ENCODE results near the gene ABCD3. TPM values are rescaled to one million over a fixed set of nuclear protein-coding genes. Genes with fewer than 3 reads are reported as not detected.

The ABCD3 gene
- total and polyA plus RNA-seq, 2 of the 13 experiments (the other 11 are each of a cell fraction or from before 2014, with no cell fraction given) = 27.5 to 166 TPM

DNA sequence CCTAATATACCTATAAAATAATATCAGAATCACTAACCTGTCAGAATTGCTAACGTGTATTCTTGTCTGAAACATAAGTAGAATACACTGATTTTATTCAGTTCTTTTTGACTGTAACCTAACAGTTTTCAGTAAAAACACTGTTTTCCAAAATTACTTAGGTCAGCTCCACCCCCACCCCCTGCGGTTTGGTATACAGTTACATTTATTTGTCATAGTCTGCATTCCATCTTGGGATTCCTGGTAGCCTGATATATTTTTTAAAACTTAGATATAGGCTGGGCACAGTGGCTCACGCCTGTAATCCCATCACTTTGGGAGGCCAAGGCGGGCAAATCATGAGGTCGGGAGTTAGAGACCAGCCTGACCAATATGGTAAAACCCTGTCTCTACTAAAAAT lies 19.8 kb upstream of the ABCD3 start:
- Histone ChIP-seq H3K79me2 (ENCODE audit: insufficient read depth, low read length) (no peaks in the 10 kb centered on the region), H3K4me2 (ENCODE audit: low read depth, low read length) (no peak overlapping the region), H3K4me3 (replicated peaks in 1 of 3; ENCODE audit: insufficient read depth in 1 of 3, low read depth in 2 of 3, low read length in 3 of 3) (no peak overlapping the region), H2AFZ (ENCODE audit: low read length) (no peak overlapping the region), H3K27ac (ENCODE audit: extremely low read length, insufficient read depth, low read length) (no peak overlapping the region), H3K9ac (ENCODE audit: insufficient read depth, low read depth, low read length) (no peak overlapping the region), H3K36me3 (replicated peaks in 1 of 2; ENCODE audit: control insufficient read depth in 1 of 2, insufficient read depth in 2 of 2, low read length in 2 of 2) (no peaks in the 10 kb centered on the region), H3K4me1 (ENCODE audit: insufficient read depth, low read length) (peaks cover 27% of the 10 kb centered on the region), H3K27me3 (ENCODE audit: control insufficient read depth in 1 of 2, insufficient read depth in 2 of 2, low read length in 2 of 2) (no peaks in the 10 kb centered on the region; a peak in 1 of 5 replicates), H4K20me1 (ENCODE audit: insufficient read depth, low read length) (no peaks in the 10 kb centered on the region), H3K9me3 (ENCODE audit: low read length) (no peaks in the 10 kb centered on the region)
- no peak for FAIRE-seq
- TF ChIP-seq EED (CRISPR knock-in tag; IDR thresholded peaks at IDR 0.05) (no peak), ZNF550 (CRISPR knock-in tag; IDR thresholded peaks at IDR 0.05; ENCODE audit: borderline replicate concordance) (no peak), STAG1 (CRISPR knock-in tag; IDR thresholded peaks at IDR 0.05) (no peak), GTF3A (CRISPR knock-in tag; conservative IDR thresholded peaks at IDR 0.05) (no peak)
- TF ChIP-seq, protein P1, sequence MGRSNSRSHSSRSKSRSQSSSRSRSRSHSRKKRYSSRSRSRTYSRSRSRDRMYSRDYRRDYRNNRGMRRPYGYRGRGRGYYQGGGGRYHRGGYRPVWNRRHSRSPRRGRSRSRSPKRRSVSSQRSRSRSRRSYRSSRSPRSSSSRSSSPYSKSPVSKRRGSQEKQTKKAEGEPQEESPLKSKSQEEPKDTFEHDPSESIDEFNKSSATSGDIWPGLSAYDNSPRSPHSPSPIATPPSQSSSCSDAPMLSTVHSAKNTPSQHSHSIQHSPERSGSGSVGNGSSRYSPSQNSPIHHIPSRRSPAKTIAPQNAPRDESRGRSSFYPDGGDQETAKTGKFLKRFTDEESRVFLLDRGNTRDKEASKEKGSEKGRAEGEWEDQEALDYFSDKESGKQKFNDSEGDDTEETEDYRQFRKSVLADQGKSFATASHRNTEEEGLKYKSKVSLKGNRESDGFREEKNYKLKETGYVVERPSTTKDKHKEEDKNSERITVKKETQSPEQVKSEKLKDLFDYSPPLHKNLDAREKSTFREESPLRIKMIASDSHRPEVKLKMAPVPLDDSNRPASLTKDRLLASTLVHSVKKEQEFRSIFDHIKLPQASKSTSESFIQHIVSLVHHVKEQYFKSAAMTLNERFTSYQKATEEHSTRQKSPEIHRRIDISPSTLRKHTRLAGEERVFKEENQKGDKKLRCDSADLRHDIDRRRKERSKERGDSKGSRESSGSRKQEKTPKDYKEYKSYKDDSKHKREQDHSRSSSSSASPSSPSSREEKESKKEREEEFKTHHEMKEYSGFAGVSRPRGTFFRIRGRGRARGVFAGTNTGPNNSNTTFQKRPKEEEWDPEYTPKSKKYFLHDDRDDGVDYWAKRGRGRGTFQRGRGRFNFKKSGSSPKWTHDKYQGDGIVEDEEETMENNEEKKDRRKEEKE (IDR thresholded peaks at IDR 0.05) = no peak
- TF ChIP-seq, protein P2, sequence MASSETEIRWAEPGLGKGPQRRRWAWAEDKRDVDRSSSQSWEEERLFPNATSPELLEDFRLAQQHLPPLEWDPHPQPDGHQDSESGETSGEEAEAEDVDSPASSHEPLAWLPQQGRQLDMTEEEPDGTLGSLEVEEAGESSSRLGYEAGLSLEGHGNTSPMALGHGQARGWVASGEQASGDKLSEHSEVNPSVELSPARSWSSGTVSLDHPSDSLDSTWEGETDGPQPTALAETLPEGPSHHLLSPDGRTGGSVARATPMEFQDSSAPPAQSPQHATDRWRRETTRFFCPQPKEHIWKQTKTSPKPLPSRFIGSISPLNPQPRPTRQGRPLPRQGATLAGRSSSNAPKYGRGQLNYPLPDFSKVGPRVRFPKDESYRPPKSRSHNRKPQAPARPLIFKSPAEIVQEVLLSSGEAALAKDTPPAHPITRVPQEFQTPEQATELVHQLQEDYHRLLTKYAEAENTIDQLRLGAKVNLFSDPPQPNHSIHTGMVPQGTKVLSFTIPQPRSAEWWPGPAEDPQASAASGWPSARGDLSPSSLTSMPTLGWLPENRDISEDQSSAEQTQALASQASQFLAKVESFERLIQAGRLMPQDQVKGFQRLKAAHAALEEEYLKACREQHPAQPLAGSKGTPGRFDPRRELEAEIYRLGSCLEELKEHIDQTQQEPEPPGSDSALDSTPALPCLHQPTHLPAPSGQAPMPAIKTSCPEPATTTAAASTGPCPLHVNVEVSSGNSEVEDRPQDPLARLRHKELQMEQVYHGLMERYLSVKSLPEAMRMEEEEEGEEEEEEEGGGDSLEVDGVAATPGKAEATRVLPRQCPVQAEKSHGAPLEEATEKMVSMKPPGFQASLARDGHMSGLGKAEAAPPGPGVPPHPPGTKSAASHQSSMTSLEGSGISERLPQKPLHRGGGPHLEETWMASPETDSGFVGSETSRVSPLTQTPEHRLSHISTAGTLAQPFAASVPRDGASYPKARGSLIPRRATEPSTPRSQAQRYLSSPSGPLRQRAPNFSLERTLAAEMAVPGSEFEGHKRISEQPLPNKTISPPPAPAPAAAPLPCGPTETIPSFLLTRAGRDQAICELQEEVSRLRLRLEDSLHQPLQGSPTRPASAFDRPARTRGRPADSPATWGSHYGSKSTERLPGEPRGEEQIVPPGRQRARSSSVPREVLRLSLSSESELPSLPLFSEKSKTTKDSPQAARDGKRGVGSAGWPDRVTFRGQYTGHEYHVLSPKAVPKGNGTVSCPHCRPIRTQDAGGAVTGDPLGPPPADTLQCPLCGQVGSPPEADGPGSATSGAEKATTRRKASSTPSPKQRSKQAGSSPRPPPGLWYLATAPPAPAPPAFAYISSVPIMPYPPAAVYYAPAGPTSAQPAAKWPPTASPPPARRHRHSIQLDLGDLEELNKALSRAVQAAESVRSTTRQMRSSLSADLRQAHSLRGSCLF (CRISPR knock-in tag; IDR thresholded peaks at IDR 0.05; ENCODE audit: borderline replicate concordance) = no peak
- DNase-seq (ENCODE audit: low spot score) = no peak
- ATAC-seq = no peak
- ChIA-PET CTCF (ENCODE audit: low intra/inter-chr PET ratio, low total read pairs) (no interaction called here), POLR2A (no interaction called here)
- 96% methylated on average over 5 of the region's 5 CpGs for WGBS (ENCODE audit: low lambda C conversion rate)
- in situ Hi-C loops (cut with HindIII; ENCODE audit: extremely low pct_ligation_motif_present, low pct_unique_long_range_greater_than_20kb) (loop anchor here (10.0 kb wide), 1 partner anchor 66 kb away; no protein-coding TSS in a partner anchor), intact Hi-C loops (cut with micrococcal nuclease; ENCODE audit: unreplicated experiment) (no loop called here)
- BruUV-seq (replicated peaks) = no TSS peak

Measured in HepG2 (cell line).